GM12878 (cell line): ENCODE measurements around the gene DLST. TPM values are rescaled to one million over a fixed set of nuclear protein-coding genes. Genes with fewer than 3 reads are reported as not detected.

ENCODE experiments used
- ATAC-seq: fragments of 200-7000 bp; cut with Tn5 transposase; 3 replicates; pipeline ENCODE4 v1.9.1; 2020; ENCODE audit warnings: mild to moderate bottlenecking, moderate library complexity
- BruUV-seq: library from RNA; stranded (reverse); fragments of 400-500 nt; replicated peaks from 2 replicates; lab custom pipeline; 2021; lab: Mats Ljungman, UMichigan
- CTCF ChIA-PET: fragments of 300-600 bp; sonication (Branson Sonifier 250); formaldehyde crosslinking; extraction: SDS; loops from one replicate; lab custom pipeline; 2021; ENCODE audit warnings: inconsistent platforms; lab: Yijun Ruan, JAX
- POLR2A ChIA-PET: fragments of 350-600 bp; formaldehyde crosslinking; extraction: SDS; loops from one replicate; lab custom pipeline; 2021; ENCODE audit warnings: inconsistent platforms; lab: Charles Lee
- RAD21 ChIA-PET: fragments of 300-600 bp; sonication (Branson Sonifier 250); formaldehyde crosslinking; loops from one replicate; lab custom pipeline; 2023; ENCODE audit warnings: antibody characterized with exemption; ENCODE audit not compliant: unreplicated experiment; lab: Charles Lee
- SMC1A ChIA-PET: fragments of 300-600 bp; sonication (Branson Sonifier 250); formaldehyde crosslinking; loops from one replicate; lab custom pipeline; 2023; ENCODE audit not compliant: unreplicated experiment, uncharacterized antibody; lab: Charles Lee
- DNase-seq: peaks from one replicate; pipeline ENCODE4 v3.0.0-alpha.2; 2011; ENCODE audit warnings: low read depth, low spot score
- FAIRE-seq: peaks from 3 replicates; lab custom pipeline; 2011; peaks lifted over from hg19 to GRCh38; lab: Jason Lieb, UNC
- H2AFZ ChIP-seq: 2 replicates; pipeline ENCODE4 v1.6.0; 2011; ENCODE audit warnings: low read depth, low read length, control low read depth; ENCODE audit not compliant: control insufficient read depth
- H3K27ac ChIP-seq: 2 replicates; pipeline ENCODE4 v1.5.1; 2011; ENCODE audit warnings: control low read depth; ENCODE audit not compliant: control insufficient read depth, insufficient read depth
- H3K27me3 ChIP-seq, 2 experiments: replicated peaks in 1 of 2; 2 replicates each; pipeline versions ENCODE4 v1.6.0 to v1.6.1; 2011; ENCODE audit warnings: low read length in 1 of 2; ENCODE audit not compliant: control insufficient read depth in 2 of 2, insufficient read depth in 2 of 2
- H3K36me3 ChIP-seq, 2 experiments: 2 replicates each; pipeline ENCODE4 v1.5.1; 2011; ENCODE audit warnings: low read length in 1 of 2; ENCODE audit not compliant: control insufficient read depth in 2 of 2, insufficient read depth in 2 of 2
- H3K4me1 ChIP-seq: 2 replicates; pipeline ENCODE4 v1.6.1; 2011; ENCODE audit warnings: mild to moderate bottlenecking, low read length, moderate library complexity, mixed read lengths; ENCODE audit not compliant: control insufficient read depth, insufficient read depth
- H3K4me2 ChIP-seq: 2 replicates; pipeline ENCODE4 v1.6.0; 2011; ENCODE audit warnings: control low read depth; ENCODE audit not compliant: control insufficient read depth, insufficient read depth
- H3K4me3 ChIP-seq: fragments of 200-600 bp; sonication (generic); 2 replicates; pipeline ENCODE4 v1.5.1; 2016
- H3K79me2 ChIP-seq: 2 replicates; pipeline ENCODE4 v1.6.0; 2011; ENCODE audit warnings: low read length; ENCODE audit not compliant: control insufficient read depth, insufficient read depth
- H3K9ac ChIP-seq: 2 replicates; pipeline ENCODE4 v1.8.0; 2011; ENCODE audit warnings: low read length, control low read depth, mixed read lengths; ENCODE audit not compliant: control insufficient read depth, insufficient read depth
- H3K9me3 ChIP-seq: replicated peaks from 3 replicates; pipeline ENCODE4 v1.5.1; 2011; ENCODE audit warnings: mild to moderate bottlenecking, low read length; ENCODE audit not compliant: control insufficient read depth, insufficient read depth
- H4K20me1 ChIP-seq: 2 replicates; pipeline ENCODE4 v1.6.0; 2011; ENCODE audit not compliant: control insufficient read depth, insufficient read depth
- BCL11A ChIP-seq: IDR thresholded peaks from 2 replicates; pipeline ENCODE4 v1.6.1; 2011; ENCODE audit warnings: low read depth, low read length
- BRCA1 ChIP-seq: IDR thresholded peaks from 2 replicates; pipeline ENCODE4 v1.6.1; 2011; ENCODE audit warnings: low read depth, low read length, improper control_type of control experiment
- CBFB ChIP-seq: IDR thresholded peaks from 2 replicates; pipeline ENCODE4 v1.6.1; 2016; ENCODE audit warnings: antibody characterized with exemption, low read depth
- ESRRA ChIP-seq: IDR thresholded peaks from 2 replicates; pipeline ENCODE4 v1.6.1; 2012; ENCODE audit warnings: mild to moderate bottlenecking, low read length, improper control_type of control experiment
- HCFC1 ChIP-seq: fragments of 150-350 bp; IDR thresholded peaks from 2 replicates; pipeline ENCODE4 v1.6.1; 2014; ENCODE audit warnings: low read length
- IRF4 ChIP-seq: IDR thresholded peaks from 2 replicates; pipeline ENCODE4 v1.6.1; 2011; ENCODE audit warnings: low read depth, low read length
- MTA2 ChIP-seq: fragments of 450-650 bp; IDR thresholded peaks from 2 replicates; pipeline ENCODE4 v1.6.1; 2016; ENCODE audit warnings: low read depth, mild to moderate bottlenecking, moderate library complexity
- MXI1 ChIP-seq: fragments of 150-350 bp; IDR thresholded peaks from 2 replicates; pipeline ENCODE4 v1.6.1; 2011; ENCODE audit warnings: low read depth, mild to moderate bottlenecking, inconsistent platforms, low read length, improper control_type of control experiment
- MYB ChIP-seq: fragments of 150-350 bp; IDR thresholded peaks from 2 replicates; pipeline ENCODE4 v1.6.1; 2014; ENCODE audit warnings: mild to moderate bottlenecking, low read depth, low read length, borderline replicate concordance
- SMARCA5 ChIP-seq: fragments of 450-650 bp; IDR thresholded peaks from 2 replicates; pipeline ENCODE4 v1.6.1; 2017; ENCODE audit warnings: mild to moderate bottlenecking
- WGBS: methylation state at CpG from one replicate; pipeline ENCODE4 v1.1.6; 2016; ENCODE audit warnings: low lambda C conversion rate; ENCODE audit not compliant: insufficient replicate concordance, insufficient coverage; ENCODE audit errors: missing lambda C conversion rate; 5-methylcytosine and 5-hydroxymethylcytosine counted together
- in situ Hi-C: fragments of 300-500 bp; cut with MboI; formaldehyde crosslinking; loops from 9 replicates; pipeline ENCODE4 v1.14.3; 2018; ENCODE audit warnings: mixed read lengths
- intact Hi-C: fragments of 100-400 bp; cut with micrococcal nuclease; formaldehyde crosslinking; loops from one replicate; pipeline ENCODE4 v1.14.2; 2022; ENCODE audit not compliant: unreplicated experiment
- polyA plus RNA-seq, 11 experiments: library from polyadenylated mRNA; depleted of rRNA in 4 of 11; unstranded in 6 of 11; stranded (reverse) in 5 of 11; fragments of >200 nt; fragmentation: Nextera tagmentation in 4 of 11; fragmentation: Illumina TruSeq in 1 of 11; extraction: Ambion mirVana in 4 of 11; extraction: Trizol in 1 of 11; gene quantifications; 1 replicate in 1 of 11; 2 replicates in 10 of 11; pipeline versions ENCODE4 v1.2.1 to v1.2.3, GENCODE V29; 2011 to 2016; ENCODE audit warnings: inconsistent platforms in 2 of 11, missing spikeins in 2 of 11, low read depth in 1 of 11
- total RNA-seq, 4 experiments: library from RNA; depleted of rRNA in 3 of 4; stranded (reverse); fragments of >200 nt in 3 of 4; fragmentation: Illumina TruSeq in 1 of 4; extraction: Trizol in 1 of 4; gene quantifications; 2 replicates each; pipeline versions ENCODE4 v1.2.1 to v1.2.3, GENCODE V29; 2013 to 2021
- TF ChIP-seq, protein P1 (sequence below): IDR thresholded peaks from 2 replicates; pipeline ENCODE4 v1.6.1; 2011; ENCODE audit warnings: mild to moderate bottlenecking, low read depth, low read length, moderate library complexity; ENCODE audit not compliant: insufficient replicate concordance

The DLST gene
- total and polyA plus RNA-seq, 10 of the 15 experiments (the other 5 are each of a cell fraction or from before 2014, with no cell fraction given), result 2.9 to 141 (median 67.7) TPM

DNA sequence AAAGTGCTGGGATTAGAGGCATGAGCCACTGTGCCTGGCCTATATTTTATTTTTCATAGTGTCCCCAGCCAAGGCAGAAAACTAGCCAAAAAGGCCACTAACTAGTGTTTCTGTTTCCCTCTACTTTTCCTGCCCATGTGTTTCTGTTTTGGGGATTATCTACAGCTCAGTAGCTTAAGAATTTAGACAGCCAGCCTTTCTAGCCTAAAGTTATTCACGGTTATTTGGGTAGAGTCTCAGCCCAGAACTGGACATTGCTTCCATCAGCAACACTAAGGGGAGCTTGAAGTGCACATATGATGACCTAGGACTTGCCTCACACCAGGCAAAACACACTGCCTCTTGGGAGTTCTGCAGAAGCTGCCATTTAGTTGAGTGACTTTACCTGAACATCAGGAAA is 23.7 kb upstream of the DLST start:
- Histone ChIP-seq H3K9me3 (no peaks in the 10 kb centered on the region), H2AFZ (no peak overlapping the region), H3K36me3 (no peaks in the 10 kb centered on the region), H4K20me1 (no peaks in the 10 kb centered on the region), H3K27ac (no peak overlapping the region), H3K27me3 (no peaks in the 10 kb centered on the region), H3K4me2 (no peak overlapping the region), H3K4me1 (no peaks in the 10 kb centered on the region), H3K79me2 (no peaks in the 10 kb centered on the region), H3K9ac (no peak overlapping the region), H3K4me3 (no peak overlapping the region)
- TF ChIP-seq ESRRA (no peak), HCFC1 (no peak), MTA2 (no peak), BCL11A (no peak), MXI1 (no peak), BRCA1 (no peak), IRF4 (no peak), CBFB (no peak), SMARCA5 (no peak), MYB (no peak)
- TF ChIP-seq, protein P1, sequence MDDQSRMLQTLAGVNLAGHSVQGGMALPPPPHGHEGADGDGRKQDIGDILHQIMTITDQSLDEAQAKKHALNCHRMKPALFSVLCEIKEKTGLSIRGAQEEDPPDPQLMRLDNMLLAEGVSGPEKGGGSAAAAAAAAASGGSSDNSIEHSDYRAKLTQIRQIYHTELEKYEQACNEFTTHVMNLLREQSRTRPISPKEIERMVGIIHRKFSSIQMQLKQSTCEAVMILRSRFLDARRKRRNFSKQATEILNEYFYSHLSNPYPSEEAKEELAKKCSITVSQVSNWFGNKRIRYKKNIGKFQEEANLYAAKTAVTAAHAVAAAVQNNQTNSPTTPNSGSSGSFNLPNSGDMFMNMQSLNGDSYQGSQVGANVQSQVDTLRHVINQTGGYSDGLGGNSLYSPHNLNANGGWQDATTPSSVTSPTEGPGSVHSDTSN, result no peak
- FAIRE-seq, result no peak
- no peak for DNase-seq
- ChIA-PET SMC1A (interaction anchor here (0.6 to 11.1 kb wide), 5 partner anchors 11 to 230 kb away, joined by 3 to 165 read pairs (median 4); no protein-coding TSS in a partner anchor), CTCF (interaction anchor here (0.5 to 13.8 kb wide), 10 partner anchors 10 to 249 kb away, joined by 3 to 552 read pairs (median 24); partner anchors contain the start of genes DLST, EIF2B2 and PROX2), RAD21 (interaction anchor here (1.0 to 8.8 kb wide), 4 partner anchors 8 to 249 kb away, joined by 3 to 114 read pairs (median 5); no protein-coding TSS in a partner anchor), POLR2A (interaction anchor here (0.6 to 0.7 kb wide), 2 partner anchors 12 to 306 kb away, joined by 3 to 5 read pairs; no protein-coding TSS in a partner anchor)
- intact Hi-C loops, result no loop called here
- no peak for ATAC-seq
- in situ Hi-C loops, result no loop called here
- WGBS, result 46% methylated on average over 1 of the region's 1 CpG
- BruUV-seq, result no TSS peak
